GM12801 (cell line): Measurements from ENCODE around the gene DPEP1.

ENCODE experiments used
- TF ChIP-seq, protein P1 (sequence below): IDR thresholded peaks from one replicate; pipeline ENCODE4 v1.5.1; 2011; ENCODE audit warnings: control low read depth; ENCODE audit not compliant: insufficient read length; ENCODE audit errors: extremely low read depth

DPEP1 gene

DNA sequence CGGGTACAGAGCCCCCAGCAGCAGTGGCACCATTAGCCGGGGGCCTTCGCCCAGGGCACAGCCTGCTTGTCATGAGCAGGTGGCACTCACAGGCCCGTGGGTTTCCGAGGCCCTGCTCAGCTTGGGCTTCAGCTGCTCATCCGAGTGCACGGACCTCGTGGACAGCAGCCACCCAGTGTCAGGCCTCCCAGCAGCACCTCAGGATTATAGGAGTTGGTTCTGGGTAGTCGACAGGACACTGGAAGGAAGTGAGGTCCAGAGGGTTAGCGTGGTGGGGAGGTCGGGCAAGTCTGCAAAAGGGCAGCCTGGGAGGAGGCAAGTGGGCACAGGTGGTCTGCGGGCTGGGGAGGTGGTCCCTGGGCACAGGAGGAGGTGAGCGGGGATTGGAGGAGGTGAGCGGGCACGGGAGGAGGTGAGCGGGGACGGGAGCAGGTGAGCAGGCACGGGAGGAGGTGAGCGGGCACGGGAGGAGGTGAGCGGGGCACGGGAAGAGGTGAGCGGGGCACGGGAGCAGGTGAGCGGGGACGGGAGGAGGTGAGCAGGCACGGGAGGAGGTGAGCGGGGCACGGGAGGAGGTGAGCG lies 43.0 kb upstream of the DPEP1 start:
- TF ChIP-seq, protein P1, sequence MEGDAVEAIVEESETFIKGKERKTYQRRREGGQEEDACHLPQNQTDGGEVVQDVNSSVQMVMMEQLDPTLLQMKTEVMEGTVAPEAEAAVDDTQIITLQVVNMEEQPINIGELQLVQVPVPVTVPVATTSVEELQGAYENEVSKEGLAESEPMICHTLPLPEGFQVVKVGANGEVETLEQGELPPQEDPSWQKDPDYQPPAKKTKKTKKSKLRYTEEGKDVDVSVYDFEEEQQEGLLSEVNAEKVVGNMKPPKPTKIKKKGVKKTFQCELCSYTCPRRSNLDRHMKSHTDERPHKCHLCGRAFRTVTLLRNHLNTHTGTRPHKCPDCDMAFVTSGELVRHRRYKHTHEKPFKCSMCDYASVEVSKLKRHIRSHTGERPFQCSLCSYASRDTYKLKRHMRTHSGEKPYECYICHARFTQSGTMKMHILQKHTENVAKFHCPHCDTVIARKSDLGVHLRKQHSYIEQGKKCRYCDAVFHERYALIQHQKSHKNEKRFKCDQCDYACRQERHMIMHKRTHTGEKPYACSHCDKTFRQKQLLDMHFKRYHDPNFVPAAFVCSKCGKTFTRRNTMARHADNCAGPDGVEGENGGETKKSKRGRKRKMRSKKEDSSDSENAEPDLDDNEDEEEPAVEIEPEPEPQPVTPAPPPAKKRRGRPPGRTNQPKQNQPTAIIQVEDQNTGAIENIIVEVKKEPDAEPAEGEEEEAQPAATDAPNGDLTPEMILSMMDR, result no peak

DNA sequence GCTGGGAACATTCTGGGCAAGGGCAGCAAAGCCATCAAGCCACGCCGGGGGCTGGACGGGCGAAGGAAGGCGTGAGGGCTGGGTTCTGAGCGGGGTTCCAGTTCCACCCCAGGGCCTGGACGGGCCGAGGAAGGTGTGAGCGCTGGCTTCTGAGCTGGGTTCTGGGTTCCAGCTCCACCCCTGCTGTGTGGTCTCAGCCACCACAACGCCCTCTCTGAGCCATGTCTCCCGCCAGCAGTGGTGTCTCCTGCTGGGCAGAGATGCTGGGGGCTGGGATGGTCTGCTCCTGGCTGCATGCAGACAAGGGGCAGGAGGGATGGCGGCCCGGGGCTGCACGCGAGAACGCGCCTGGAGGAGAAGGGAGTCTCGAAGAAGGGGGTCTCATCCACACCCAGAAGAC lies 41.8 kb upstream of the DPEP1 start:
- TF ChIP-seq, protein P1, result no peak

DNA sequence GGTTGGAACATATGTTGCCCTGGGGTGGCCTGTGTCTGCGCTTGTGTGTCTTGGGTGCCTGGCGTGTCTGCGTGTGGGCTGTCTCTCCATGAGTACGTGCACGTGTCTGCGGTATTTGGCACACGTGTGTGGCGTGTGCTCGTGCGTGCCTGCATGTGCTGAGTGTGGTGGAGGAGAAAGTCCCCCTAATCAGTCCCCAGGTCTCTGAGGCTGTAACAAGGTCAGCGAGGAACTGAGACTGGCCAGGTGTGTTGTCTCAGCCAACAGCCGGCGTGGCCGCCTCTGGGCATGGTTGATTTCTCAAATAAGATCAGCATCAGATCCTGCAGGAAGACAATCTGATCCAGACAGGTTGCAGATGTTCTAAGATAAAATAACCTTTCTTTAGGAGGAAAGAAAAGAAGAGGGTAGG lies 41.4 kb upstream of the DPEP1 start:
- TF ChIP-seq, protein P1, result no peak

DNA sequence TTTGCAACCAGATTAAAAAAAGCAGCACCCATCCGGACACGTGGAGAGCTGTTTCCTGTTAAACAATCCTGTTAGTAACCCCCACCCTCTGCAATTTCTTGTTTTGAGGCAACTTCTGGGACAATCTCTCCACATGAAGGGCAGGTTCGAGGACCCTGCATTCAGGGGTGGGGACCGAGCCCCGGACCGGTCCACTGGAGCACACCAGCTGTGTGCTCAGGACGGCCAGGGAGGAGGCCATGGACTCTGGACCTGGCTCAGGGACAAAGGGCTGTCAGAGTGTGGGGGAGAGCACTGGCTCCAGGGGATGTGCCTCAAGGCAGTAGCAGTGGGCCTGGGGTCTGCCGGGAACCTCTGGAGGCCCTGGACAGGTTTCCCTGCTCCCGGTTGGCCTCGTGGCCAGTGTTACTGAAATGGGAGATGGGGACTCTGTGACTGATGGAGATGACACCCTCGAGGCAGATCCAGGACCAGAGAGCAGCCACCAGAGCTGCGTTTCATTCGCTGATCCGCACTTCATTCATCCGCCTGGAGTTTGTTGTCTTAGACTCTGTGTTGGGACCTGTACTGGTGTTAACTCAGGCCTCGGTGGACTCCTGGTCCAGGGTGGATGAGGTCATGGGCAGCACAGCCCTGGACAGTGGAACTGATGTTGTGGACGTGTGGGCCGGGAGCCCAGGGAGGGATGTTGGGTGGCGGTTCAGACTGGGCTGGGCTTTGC lies 40.8 kb upstream of the DPEP1 start:
- TF ChIP-seq, protein P1, result no peak

GRCh38 chr16:89573826-89574680 lies 39.4 kb upstream of the DPEP1 start:
- TF ChIP-seq, protein P1, result no peak

GRCh38 chr16:89574681-89575246 lies 38.7 kb upstream of the DPEP1 start:
- TF ChIP-seq, protein P1, result no peak
